Fibroblast of peridontal ligament (primary cell): Measurements from ENCODE around the gene SND1.

ENCODE experiments used
- DNase-seq: peaks from one replicate; pipeline ENCODE4 v3.0.0-alpha.2; 2010; ENCODE audit errors: extremely low read depth

Gene SND1

DNA sequence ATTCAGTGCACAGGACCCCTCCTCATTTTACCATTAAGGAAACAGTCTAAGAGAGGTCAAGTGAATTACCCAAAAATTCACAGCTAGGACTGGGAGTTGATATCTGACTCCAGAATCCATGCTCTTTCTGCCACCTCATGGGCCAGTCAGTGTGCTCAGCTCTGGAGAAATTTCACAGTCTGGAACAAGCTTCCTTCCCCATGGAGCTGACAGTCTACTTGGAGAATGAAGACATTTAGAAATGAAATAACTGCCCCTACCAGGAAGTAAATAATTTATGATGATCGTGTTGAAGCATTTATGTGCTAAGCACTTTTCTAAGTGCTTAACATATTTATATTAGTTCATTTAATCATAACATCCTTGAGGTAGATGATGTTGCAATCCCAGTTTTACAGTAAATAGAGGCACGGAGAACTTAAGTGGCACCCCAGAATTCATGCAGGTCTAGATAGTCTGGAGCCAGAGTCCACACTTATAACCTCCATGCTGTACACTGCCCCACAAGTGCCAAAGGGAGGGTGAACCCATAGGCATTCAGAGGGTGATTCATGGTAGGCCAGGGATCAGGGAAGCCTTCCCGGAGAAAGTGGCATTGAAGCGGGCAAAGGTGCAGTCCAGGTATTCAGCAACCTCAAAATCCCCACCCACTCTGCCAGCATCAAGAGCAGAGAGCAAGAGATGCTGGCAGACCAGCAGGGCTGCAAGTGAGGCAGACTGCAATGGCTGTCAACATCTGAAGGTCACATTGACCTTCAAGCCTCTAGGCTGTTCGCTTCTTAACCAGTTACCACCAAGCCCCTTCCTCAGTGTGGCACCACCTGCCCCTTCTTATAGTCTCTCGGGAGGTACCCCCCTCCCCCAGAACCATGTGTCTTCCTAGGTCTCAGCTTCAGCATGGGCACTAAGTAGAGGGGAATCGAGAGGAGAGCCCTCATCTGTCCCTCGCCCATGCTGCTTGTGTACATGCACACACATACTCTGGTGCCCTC, 417.7 kb downstream of the SND1 start:
- DNase-seq = no peak

DNA sequence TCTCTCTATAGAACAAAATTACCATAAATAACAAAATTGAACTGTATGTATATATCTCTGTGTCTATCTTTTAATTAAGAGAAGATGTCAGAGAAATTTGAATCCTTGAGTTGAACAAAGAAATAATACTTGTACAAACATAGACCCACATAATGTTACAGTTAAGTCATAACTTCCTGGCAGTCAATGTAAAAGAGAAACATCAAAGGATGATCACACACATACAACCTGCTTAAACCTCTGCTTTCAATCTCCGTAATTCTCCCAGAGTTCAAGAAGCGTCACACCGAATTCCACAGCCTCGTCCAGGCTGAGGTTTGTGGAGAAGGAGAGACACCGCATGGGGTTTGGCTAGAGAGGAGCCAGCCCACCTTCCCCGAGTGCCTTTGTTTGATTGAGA, 419.4 kb downstream of the SND1 start:
- no peak for DNase-seq

DNA sequence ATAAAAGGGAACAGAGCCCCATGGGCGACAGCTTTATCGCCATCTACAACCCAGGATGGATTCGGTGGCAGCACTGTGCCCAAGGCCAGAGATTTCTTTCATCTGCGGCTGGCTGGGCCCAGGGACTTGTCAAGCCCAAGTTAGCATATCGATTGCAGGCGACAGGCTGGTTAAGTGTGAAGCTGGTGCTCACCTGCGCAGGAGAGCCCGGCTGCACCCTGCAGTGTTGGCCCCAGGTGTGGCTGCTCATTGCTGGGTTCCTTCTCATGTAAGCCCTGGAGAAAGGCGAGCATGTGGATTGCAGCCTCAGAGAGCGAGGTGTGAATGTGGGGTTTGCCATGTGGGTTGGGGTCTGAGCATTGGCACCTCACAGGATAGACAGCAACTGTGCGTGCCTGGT, 419.8 kb downstream of the SND1 start:
- no peak for DNase-seq

DNA sequence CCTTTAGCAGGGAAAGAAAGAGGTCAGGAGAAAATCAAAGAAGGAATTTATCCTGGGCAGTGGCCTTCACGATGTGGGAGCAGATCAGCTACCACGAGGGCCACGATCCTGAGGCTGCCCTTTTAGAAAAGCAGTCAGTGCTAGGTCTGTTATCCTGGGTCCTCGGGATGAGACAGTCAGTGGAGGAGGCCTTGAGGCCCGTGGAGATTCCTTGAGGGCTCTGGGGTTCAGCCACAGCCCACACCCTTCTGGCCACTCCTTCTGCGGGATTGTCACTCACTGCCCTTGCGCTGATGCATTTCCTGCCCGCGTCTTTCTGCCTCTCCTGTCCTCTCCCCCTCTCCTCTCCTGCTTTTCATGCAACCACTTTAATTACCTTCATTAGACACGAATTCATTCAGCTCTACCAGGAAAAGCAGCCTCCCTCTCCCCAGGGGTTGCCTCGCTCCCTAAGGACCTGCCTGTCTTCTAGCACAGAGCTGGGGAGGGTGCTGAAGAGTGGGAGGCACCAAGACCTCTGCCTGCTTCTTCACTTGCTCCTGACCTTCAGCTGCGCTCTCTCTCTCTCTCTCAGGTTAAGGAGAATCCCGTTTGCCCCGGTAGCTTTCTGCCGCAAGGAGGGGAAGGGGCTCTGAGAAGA, 421.8 kb downstream of the SND1 start:
- DNase-seq = no peak

DNA sequence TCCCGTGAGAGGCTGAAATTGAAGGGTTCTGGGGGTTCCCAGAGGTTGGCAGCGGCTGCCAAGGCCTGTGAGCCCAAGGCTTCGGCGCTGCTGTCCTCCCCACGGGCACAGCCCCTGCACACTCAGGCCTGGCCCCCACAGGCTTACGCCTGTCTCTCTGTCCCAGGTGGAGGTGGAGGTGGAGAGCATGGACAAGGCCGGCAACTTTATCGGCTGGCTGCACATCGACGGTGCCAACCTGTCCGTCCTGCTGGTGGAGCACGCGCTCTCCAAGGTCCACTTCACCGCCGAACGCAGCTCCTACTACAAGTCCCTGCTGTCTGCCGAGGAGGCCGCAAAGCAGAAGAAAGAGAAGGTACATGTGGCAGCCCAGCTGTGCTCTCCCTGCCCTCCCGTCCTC, 422.3 kb downstream of the SND1 start:
- no peak for DNase-seq

DNA sequence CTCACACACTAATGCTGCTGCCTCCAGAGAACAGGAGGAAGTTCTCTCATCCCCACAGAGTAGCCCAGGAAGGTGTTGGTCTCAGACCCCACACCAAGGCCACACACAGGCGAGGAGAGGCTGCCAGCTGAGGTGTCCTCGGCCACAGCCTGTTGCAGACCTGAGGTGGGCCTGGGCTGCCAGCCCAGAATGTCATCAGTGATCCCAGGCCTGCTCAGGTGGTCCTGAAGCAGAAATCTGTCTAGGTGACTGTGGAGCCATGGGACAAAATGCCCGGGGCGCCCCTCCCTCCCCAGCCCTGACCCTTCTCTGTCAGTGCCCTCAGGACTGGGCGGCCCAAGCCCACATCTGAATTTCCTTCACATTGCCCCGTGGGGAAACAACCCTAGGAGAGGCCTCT, 422.7 kb downstream of the SND1 start:
- no peak for DNase-seq

DNA sequence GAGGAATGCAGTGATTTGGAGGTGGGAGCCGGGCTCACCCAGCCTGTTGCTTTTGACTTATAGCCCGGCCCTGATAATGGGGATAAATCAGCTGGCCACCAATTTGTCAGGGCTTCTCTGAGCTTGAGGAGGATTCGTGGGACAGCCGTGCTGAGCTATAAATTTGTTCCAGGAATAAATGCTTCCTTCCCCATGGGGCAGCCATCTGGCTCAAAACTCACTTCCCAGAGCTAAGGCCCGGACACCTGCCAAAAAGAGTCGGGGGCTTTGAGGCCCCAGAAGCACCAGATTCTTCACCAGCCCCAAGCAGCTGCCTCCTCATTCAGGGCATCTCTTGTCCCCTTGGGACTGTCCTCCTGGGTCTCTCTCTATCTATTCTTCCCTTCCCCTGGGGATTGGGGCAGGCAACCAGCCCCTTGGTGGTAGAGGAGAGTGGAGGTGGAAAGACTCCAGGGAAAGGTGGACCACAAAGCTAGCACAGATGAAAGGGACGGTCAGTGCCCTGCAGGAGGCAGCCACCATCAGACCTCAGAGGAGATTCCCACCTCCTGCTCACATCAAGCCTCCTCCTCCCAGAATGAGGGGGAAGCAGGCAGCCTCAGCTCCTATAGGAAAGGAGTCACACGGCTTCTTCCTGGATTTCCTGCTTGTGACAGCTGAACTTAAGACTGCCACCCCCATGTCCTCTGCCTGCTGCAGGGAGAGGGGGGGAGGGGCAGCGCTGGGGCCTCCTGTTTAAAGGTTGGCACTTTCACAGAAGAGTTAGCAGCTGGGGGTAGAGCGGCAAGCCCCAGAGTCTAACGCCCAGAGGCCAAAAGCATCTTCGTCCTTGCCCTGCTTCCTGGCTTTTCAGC, 423.5 kb downstream of the SND1 start:
- DNase-seq = no peak

DNA sequence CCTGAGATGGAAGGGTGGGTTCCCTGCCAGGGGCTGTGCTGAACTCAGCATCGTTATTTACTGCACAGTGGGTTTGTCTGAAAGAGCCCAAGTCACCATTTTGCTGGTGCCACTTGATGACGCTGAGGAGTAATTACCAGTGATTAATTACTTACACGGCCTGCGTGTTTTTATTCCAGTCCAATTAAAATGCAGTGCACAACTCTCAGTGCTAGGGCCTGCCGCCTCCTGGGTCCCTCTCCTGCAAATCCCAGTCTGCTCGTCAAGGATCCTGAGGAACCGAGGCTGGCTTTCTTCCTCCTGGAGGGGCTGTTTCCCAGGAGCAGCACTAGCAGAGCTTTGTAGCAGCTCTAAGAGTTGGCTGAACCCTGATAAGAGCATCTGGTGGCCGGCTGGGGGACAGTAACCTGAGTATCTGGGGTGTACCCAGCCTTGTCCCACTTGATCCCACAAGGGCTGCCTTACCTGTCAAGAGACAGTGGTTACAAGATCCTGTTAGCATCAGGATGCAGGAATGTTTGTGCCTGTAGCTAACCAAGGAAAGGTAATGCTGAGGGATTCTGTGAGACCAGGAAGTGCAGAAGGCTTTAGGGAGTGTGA, 424.3 kb downstream of the SND1 start:
- no peak for DNase-seq

DNA sequence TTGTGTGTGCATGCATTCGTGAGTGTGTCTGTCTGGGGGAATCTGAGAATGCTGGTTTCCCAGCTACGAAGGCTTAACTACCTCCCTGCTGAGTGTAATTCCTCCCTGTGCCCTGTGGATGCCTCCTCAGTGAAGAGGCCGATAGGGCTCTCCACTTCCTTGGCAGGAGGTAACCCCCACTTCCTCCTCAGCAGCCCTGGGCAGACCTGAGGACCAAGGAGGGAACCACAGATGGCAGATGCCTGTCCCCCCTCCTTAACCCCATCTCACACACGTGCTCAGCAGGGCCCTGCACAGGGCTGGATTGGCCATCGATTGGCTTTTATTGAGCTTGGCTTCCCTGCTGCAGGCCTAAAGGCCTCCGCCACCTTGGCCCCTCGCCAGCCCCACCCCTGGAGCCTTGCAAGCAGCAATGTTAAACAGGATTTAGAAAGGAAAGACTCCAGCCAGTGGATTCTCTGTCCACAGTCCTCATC, 424.8 kb downstream of the SND1 start:
- DNase-seq = no peak

DNA sequence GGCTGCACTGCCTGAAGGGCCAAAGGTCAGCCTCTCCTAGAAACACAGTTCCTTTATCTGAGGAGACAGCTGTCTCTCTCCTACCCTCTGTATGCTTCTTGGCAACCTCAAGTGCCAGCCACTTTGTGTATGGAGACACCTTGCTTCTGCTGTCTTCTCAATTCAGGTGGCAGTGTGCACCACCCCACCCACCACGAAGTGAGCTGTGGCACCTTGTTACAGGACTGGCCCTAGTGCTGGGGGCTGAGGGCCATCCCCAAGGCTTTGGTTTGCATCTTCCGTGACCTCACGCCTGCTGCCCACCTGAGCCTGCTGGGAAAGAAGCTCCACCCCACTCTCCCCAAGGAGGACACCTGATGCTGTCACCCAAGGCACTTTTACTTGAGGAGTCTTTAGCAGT, 426.3 kb downstream of the SND1 start:
- no peak for DNase-seq

DNA sequence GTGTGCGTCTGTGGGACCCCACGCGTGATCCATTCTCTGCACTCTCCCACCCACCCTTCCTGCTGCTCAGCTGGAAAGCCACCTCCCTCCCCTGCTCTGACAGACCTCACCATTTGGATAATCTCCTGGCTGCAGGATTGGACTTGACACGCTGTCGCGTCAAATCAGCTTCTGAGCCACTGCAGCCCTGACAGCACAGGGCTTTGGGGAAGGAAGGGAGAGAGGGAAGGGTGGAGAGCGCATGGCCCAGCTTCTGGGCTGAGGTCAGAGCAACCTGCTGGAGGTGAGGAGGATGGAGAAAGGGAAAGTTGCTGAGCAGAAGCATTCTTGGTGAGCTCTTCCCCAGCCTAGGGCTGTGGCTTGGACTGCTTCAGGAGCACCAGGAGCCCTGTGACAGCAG, 428.2 kb downstream of the SND1 start:
- no peak for DNase-seq

DNA sequence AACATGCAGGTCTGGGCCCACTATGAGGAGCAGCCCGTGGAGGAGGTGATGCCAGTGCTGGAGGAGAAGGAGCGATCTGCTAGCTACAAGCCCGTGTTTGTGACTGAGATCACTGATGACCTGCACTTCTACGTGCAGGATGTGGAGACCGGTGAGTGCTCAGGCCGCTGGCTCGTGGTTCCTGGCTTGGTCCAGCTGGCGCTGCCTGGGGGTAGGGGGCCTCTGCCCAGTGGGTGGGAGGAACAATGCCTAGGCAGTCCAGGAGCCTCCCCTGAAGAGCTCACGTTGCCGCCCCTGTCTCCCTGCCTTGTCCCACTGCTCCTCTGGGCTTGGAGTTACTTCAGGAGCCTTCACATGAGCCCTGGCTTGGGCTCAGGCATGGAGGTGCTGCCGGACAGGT, 429.4 kb downstream of the SND1 start:
- DNase-seq = no peak

DNA sequence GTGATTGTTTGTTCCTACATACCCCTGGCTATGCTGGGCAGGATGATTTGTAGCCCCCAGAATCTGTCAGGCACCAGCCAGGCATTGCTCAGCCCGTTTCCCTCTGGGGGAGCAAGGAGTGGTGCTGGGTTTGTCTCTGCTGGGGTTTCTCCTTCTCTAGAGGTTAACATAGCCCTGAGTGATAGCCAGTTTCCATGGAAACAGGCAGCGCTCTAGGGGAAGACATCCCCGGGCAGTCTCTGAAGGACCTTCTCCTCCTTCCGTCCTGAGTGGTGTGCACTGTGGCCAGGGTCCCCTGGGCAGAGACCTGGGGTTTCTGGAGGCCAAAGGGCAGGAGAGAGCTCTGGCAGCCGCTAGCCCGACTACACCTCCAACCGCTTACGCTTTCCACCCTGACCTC, 429.8 kb downstream of the SND1 start:
- DNase-seq = no peak

DNA sequence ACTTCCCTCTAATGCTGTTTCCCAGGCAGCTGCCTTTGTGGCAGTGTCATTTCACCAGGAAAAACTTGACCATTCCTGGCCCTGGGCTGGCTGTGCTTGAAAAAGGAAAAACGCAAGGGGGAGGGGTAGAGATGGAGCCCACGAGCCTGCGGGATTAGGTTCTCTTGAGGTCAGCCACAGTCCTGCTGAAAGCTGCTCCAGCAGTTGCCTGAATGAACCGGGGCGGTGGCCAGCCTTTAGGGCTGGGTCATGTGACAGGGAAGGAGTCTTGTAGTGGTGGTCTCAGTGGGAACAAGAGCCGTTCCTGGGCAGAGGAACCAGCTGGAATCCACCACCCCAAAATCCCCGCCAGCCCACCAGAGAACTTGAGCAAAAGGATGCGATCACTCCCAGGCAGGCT, 430.4 kb downstream of the SND1 start:
- no peak for DNase-seq

DNA sequence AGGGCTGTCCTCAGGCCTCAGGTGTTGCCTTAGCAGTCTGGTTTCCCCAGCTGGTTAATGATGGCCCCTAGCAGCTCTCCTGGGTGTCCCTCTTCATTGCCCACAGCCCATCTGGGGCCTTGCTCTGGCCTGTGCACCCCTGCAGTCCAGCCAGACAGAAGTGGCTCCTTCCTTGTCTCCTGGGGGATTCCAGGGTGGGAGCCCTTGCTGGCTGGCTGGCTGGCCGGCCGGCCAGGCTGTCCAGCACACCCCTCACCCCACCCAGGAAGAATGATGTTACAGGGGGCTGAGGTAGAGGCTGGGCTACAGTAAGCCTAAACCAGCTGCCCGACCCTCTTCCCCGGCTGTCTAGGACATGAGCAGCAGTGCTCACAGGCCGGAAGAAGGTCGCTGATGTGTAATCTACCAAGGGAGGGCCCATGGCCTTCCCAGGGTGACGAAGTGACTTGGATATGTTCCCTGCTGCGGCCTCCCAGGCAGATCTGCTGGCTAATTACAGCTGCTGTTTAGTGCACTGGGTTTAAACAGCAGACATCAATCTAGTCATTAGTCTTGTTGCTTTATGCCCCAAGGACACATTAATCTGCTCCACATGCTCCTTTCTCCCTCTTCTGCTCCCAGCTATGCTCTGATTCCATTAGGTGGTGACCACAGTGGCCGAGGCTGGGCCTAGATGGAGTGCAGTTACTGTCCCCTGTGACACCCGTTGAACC, 433.1 kb downstream of the SND1 start:
- peak; percentile 63 for DNase-seq

DNA sequence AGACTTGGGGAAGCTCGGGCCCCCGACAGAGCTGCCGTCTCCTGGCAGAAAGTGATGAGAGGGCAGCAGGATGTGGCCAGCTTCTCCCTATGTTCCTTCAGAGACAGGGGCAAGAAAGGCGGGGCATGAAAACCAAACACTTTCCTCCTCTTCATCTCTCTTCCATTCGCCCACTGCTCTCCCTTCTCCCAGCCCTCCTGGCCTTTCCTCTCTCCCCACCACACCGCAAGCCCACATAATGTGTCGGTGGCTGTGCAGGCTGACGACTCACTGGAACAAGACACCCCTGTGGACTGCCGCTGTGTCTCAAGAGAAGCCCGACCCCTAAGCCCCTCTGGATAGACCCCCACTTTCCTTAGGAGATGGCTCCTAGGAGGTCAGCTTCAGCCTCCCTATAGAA, 438.5 kb downstream of the SND1 start:
- no peak for DNase-seq

DNA sequence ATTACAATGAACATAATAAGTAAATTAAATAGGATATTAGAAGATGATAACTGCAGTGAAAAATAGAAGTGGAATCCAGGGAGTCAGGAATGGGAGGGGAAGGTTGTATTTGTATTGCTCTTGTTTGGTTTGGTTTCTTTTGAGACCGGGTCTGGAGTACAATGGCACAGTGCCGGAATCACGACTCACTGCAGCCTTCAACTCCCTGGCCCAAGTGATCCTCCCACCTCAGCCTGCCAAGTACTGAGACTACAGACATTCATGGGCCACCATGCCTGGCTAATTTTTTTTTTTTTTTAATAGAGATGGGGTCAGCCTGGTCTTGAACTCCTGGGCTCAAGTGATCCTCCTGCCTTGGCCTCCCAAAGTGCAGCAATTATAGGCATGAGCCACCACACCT, 439.1 kb downstream of the SND1 start:
- peak; percentile 68 for DNase-seq

DNA sequence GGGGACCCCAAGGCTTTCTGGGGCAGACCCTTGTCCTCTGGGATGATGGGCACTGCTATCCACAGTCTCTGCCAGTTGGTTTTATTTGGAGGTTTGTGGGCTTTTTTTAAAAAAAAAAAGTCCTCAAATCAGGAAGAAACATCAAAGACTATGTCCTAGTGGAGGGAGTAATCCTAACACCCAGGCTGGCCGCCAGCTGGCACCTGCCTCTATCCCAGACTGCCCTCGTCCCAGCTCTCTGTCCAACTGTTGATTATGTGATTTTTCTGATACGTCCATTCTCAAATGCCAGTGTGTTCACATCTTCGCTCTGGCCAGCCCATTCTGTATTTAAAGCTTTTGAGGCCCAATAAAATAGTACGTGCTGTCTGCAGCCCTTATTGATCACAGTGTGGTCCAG, 440.2 kb downstream of the SND1 start:
- DNase-seq = no peak

DNA sequence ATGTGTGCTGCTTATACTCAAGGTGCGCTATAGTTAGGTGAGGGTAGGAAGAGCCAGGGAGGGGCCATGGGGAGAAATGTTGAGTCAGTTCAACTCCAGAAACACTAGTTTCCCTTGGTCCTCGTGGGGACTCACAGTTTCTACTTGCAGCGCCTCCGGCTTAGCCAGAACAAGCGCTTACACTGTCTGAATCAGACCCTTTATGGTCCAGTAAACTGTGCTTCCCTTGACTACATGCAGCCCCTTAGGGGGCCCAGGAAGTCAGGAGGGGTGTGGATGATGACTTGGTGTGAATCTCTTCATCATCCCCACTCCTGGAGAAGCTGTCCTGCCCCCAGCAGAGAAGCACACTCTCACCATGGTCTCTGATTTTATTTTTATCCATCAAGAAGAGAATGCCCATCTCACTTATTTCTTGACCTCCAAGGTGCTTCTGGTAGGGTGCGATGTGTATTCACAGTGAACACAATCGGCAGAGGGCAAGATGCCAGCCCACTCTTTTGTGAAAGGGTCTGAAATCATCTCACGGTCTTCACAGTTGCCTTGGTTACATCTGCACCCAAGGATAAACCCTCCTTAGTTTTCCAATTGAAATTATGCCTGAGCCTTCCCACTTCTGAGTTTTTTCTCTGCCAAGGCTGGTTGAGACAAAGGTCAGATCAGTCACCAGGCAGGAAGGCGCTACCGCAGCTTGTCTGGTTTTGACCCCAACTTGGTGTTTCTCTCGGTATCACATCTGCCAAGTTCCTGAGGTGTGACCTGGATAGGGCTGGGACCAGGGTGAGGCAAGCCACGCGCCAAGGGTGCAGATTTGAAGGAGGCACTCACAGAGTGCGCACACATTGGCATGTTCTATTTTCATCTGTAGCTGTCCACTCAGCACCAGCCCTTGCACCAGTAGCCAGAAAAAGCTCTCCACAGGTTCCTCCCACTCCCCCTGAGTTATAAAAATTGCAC, 441.9 kb downstream of the SND1 start:
- no peak for DNase-seq

DNA sequence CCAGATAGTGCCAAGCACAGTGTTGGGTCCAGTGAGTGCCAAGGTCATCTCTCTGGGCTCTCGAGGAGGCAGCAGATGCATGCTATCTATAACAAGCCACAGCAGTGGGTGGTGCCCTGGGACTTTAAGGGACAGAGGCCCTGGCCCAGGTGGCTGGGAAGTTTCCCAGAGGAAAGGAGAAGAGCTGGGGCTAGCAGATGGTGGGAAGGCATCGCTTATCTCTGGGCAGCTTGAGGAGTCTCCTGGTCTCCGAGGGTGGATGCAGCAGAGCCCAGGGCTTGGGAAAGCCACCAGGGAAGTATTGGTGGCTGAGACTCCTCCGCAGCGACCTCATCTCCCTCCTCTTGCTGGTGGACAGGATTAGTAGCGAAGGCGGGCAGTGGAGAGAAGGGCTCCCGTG, 442.7 kb downstream of the SND1 start:
- no peak for DNase-seq
